ENCODE data around the gene PPEF2.

Gene PPEF2

GRCh38 chr4:75886104-75886503, 16.1 kb downstream of the PPEF2 start:
- TF ChIP-seq EZH2phosphoT487 (IDR thresholded peaks at IDR 0.05; ENCODE audit: borderline replicate concordance) = no peak
- TF ChIP-seq, protein P1, sequence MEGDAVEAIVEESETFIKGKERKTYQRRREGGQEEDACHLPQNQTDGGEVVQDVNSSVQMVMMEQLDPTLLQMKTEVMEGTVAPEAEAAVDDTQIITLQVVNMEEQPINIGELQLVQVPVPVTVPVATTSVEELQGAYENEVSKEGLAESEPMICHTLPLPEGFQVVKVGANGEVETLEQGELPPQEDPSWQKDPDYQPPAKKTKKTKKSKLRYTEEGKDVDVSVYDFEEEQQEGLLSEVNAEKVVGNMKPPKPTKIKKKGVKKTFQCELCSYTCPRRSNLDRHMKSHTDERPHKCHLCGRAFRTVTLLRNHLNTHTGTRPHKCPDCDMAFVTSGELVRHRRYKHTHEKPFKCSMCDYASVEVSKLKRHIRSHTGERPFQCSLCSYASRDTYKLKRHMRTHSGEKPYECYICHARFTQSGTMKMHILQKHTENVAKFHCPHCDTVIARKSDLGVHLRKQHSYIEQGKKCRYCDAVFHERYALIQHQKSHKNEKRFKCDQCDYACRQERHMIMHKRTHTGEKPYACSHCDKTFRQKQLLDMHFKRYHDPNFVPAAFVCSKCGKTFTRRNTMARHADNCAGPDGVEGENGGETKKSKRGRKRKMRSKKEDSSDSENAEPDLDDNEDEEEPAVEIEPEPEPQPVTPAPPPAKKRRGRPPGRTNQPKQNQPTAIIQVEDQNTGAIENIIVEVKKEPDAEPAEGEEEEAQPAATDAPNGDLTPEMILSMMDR (conservative IDR thresholded peaks at IDR 0.05; ENCODE audit: low read length) = no peak
- no peaks in the 10 kb centered on the region for H4K20me1 ChIP-seq (ENCODE audit: insufficient read depth, low read length, poor library complexity, severe bottlenecking)
- no peaks in the 10 kb centered on the region for H3K79me2 ChIP-seq (ENCODE audit: insufficient read depth, low read length)
- no peaks in the 10 kb centered on the region for H3K27me3 ChIP-seq (ENCODE audit: insufficient read depth, low read length, poor library complexity, severe bottlenecking)
- H3K36me3 ChIP-seq (ENCODE audit: insufficient read depth, low read length) = no peaks in the 10 kb centered on the region
- H3K4me2 ChIP-seq (ENCODE audit: low read depth, low read length, poor library complexity, severe bottlenecking) = no peak overlapping the region
- H3K9me3 ChIP-seq (ENCODE audit: insufficient read depth, low read depth, low read length) = no peaks in the 10 kb centered on the region
- H3K9me2 ChIP-seq (replicated peaks; ENCODE audit: low read depth, low read length) = no peaks in the 10 kb centered on the region
- H3F3A ChIP-seq (ENCODE audit: low read depth) = no peaks in the 10 kb centered on the region
- no peak overlapping the region for H3K9ac ChIP-seq (ENCODE audit: low read depth, low read length, poor library complexity, severe bottlenecking)
- H3K4me1 ChIP-seq (ENCODE audit: insufficient read depth, low read length, poor library complexity, severe bottlenecking) = no peaks in the 10 kb centered on the region
- no peak overlapping the region for H3K4me3 ChIP-seq (ENCODE audit: low read length, poor library complexity, severe bottlenecking)
- no peak overlapping the region for H2AFZ ChIP-seq (ENCODE audit: low read length)

GRCh38 chr4:75881476-75881875, 20.8 kb downstream of the PPEF2 start:
- H3K79me2 ChIP-seq (ENCODE audit: insufficient read depth, low read length) = no peaks in the 10 kb centered on the region
- no peaks in the 10 kb centered on the region for H3K27me3 ChIP-seq (ENCODE audit: insufficient read depth, low read length, poor library complexity, severe bottlenecking)
- no peaks in the 10 kb centered on the region for H3F3A ChIP-seq (ENCODE audit: low read depth)
- no peaks in the 10 kb centered on the region for H3K4me1 ChIP-seq (ENCODE audit: insufficient read depth, low read length, poor library complexity, severe bottlenecking)
- no peak for TF ChIP-seq EZH2phosphoT487 (IDR thresholded peaks at IDR 0.05; ENCODE audit: borderline replicate concordance)
- TF ChIP-seq, protein P1 (conservative IDR thresholded peaks at IDR 0.05; ENCODE audit: low read length) = no peak
- no peaks in the 10 kb centered on the region for H4K20me1 ChIP-seq (ENCODE audit: insufficient read depth, low read length, poor library complexity, severe bottlenecking)
- no peak overlapping the region for H2AFZ ChIP-seq (ENCODE audit: low read length)
- no peaks in the 10 kb centered on the region for H3K36me3 ChIP-seq (ENCODE audit: insufficient read depth, low read length)
- H3K9me3 ChIP-seq (ENCODE audit: insufficient read depth, low read depth, low read length) = no peaks in the 10 kb centered on the region
- no peak overlapping the region for H3K4me3 ChIP-seq (ENCODE audit: low read length, poor library complexity, severe bottlenecking)
- no peak overlapping the region for H3K4me2 ChIP-seq (ENCODE audit: low read depth, low read length, poor library complexity, severe bottlenecking)
- no peak overlapping the region for H3K9ac ChIP-seq (ENCODE audit: low read depth, low read length, poor library complexity, severe bottlenecking)
- H3K9me2 ChIP-seq (replicated peaks; ENCODE audit: low read depth, low read length) = no peaks in the 10 kb centered on the region

- Histone ChIP-seq H3K36me3 (ENCODE audit: insufficient read depth, low read length) (no peaks in the 10 kb centered on the region), H4K20me1 (ENCODE audit: insufficient read depth, low read length, poor library complexity, severe bottlenecking) (no peaks in the 10 kb centered on the region), H3K27me3 (ENCODE audit: insufficient read depth, low read length, poor library complexity, severe bottlenecking) (no peaks in the 10 kb centered on the region), H2AFZ (ENCODE audit: low read length) (no peak overlapping the region), H3K4me3 (ENCODE audit: low read length, poor library complexity, severe bottlenecking) (no peak overlapping the region), H3K4me1 (ENCODE audit: insufficient read depth, low read length, poor library complexity, severe bottlenecking) (no peaks in the 10 kb centered on the region), H3K9me3 (ENCODE audit: insufficient read depth, low read depth, low read length) (no peaks in the 10 kb centered on the region), H3K9ac (ENCODE audit: low read depth, low read length, poor library complexity, severe bottlenecking) (no peak overlapping the region), H3K9me2 (replicated peaks; ENCODE audit: low read depth, low read length) (no peaks in the 10 kb centered on the region), H3F3A (ENCODE audit: low read depth) (no peaks in the 10 kb centered on the region), H3K4me2 (ENCODE audit: low read depth, low read length, poor library complexity, severe bottlenecking) (no peak overlapping the region), H3K79me2 (ENCODE audit: insufficient read depth, low read length) (no peaks in the 10 kb centered on the region)
- no peak for TF ChIP-seq EZH2phosphoT487 (IDR thresholded peaks at IDR 0.05; ENCODE audit: borderline replicate concordance)
- TF ChIP-seq, protein P1 (conservative IDR thresholded peaks at IDR 0.05; ENCODE audit: low read length) = no peak
These were observed 22.0 kb downstream of the PPEF2 start for GRCh38 chr4:75880278-75880677.
